Loucy (cell line): Measurements from ENCODE around the gene MLH1.

Experiments
- H2AFZ ChIP-seq: fragments of 200-600 bp; sonication (generic); 2 replicates; pipeline ENCODE4 v1.6.0; 2016; ENCODE audit warnings: antibody characterized with exemption, mild to moderate bottlenecking, low read length, moderate library complexity
- H3F3A ChIP-seq: fragments of 200-600 bp; 2 replicates; pipeline ENCODE4 v1.6.0; 2016; ENCODE audit warnings: antibody characterized with exemption, low read depth, mild to moderate bottlenecking
- H3K27me3 ChIP-seq: fragments of 200-600 bp; sonication (generic); 2 replicates; pipeline ENCODE4 v1.6.1; 2014; ENCODE audit warnings: low read length, mild to moderate bottlenecking; ENCODE audit not compliant: insufficient read depth, poor library complexity, severe bottlenecking
- H3K36me3 ChIP-seq: fragments of 200-600 bp; sonication (generic); 2 replicates; pipeline ENCODE4 v1.6.1; 2016; ENCODE audit warnings: low read length; ENCODE audit not compliant: insufficient read depth
- H3K4me1 ChIP-seq: fragments of 200-600 bp; sonication (generic); 2 replicates; pipeline ENCODE4 v1.5.1; 2014; ENCODE audit warnings: low read length, mild to moderate bottlenecking; ENCODE audit not compliant: insufficient read depth, poor library complexity, severe bottlenecking
- H3K4me2 ChIP-seq: fragments of 200-600 bp; sonication (generic); 2 replicates; pipeline ENCODE4 v1.6.0; 2014; ENCODE audit warnings: antibody characterized with exemption, low read length, low read depth, mild to moderate bottlenecking; ENCODE audit not compliant: poor library complexity, severe bottlenecking
- H3K4me3 ChIP-seq: fragments of 200-600 bp; sonication (generic); 2 replicates; pipeline ENCODE4 v1.5.1; 2014; ENCODE audit warnings: low read length, mild to moderate bottlenecking, mixed read lengths; ENCODE audit not compliant: poor library complexity, severe bottlenecking
- H3K79me2 ChIP-seq: fragments of 200-600 bp; sonication (generic); 2 replicates; pipeline ENCODE4 v1.6.1; 2014; ENCODE audit warnings: low read length; ENCODE audit not compliant: insufficient read depth
- H3K9ac ChIP-seq: fragments of 200-600 bp; sonication (generic); 2 replicates; pipeline ENCODE4 v1.6.0; 2014; ENCODE audit warnings: mild to moderate bottlenecking, low read depth, low read length, moderate library complexity; ENCODE audit not compliant: poor library complexity, severe bottlenecking
- H3K9me2 ChIP-seq: fragments of 200-600 bp; sonication (generic); replicated peaks from 2 replicates; pipeline ENCODE4 v1.6.1; 2016; ENCODE audit warnings: low read depth, low read length, mixed read lengths
- H3K9me3 ChIP-seq: fragments of 200-600 bp; sonication (generic); 2 replicates; pipeline ENCODE4 v1.6.1; 2014; ENCODE audit warnings: mild to moderate bottlenecking, antibody characterized with exemption, low read length, low read depth; ENCODE audit not compliant: insufficient read depth
- H4K20me1 ChIP-seq: fragments of 200-600 bp; sonication (generic); 2 replicates; pipeline ENCODE4 v1.6.0; 2014; ENCODE audit warnings: antibody characterized with exemption, low read length, mild to moderate bottlenecking; ENCODE audit not compliant: insufficient read depth, poor library complexity, severe bottlenecking
- EZH2phosphoT487 ChIP-seq: fragments of 200-600 bp; IDR thresholded peaks from 2 replicates; pipeline ENCODE4 v1.6.1; 2018; ENCODE audit warnings: antibody characterized with exemption, mild to moderate bottlenecking, moderate library complexity, borderline replicate concordance
- TF ChIP-seq, protein P1 (sequence below): fragments of 200-600 bp; sonication (generic); conservative IDR thresholded peaks from 2 replicates; pipeline ENCODE4 v1.5.1; 2014; ENCODE audit warnings: mild to moderate bottlenecking, antibody characterized with exemption, low read length

Gene MLH1

DNA sequence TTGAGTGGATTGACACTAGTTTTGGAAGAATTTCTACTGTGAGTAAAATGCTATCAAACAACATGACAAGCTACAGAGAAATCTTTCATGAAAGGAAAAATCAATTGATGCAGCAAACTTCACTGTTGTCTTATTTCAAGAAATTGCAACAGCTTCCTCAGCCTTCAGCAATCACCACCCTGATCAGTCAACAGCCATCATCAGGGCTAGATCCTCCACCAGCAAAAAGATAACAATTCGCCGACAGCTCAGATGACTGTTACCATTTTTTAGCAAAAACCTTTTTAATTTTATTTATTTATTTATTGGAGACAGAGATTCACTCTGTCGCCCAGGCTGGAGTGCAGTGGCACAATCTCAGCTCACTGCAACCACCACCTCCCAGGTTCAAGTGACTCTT, 44.0 kb downstream of the MLH1 start:
- peaks cover 16% of the 10 kb centered on the region; the same call in 1 of the 2 replicates for H3K9me3 ChIP-seq
- no peak overlapping the region for H3K4me3 ChIP-seq
- no peak overlapping the region for H2AFZ ChIP-seq
- TF ChIP-seq, protein P1, sequence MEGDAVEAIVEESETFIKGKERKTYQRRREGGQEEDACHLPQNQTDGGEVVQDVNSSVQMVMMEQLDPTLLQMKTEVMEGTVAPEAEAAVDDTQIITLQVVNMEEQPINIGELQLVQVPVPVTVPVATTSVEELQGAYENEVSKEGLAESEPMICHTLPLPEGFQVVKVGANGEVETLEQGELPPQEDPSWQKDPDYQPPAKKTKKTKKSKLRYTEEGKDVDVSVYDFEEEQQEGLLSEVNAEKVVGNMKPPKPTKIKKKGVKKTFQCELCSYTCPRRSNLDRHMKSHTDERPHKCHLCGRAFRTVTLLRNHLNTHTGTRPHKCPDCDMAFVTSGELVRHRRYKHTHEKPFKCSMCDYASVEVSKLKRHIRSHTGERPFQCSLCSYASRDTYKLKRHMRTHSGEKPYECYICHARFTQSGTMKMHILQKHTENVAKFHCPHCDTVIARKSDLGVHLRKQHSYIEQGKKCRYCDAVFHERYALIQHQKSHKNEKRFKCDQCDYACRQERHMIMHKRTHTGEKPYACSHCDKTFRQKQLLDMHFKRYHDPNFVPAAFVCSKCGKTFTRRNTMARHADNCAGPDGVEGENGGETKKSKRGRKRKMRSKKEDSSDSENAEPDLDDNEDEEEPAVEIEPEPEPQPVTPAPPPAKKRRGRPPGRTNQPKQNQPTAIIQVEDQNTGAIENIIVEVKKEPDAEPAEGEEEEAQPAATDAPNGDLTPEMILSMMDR, result no peak
- TF ChIP-seq EZH2phosphoT487, result no peak
- H3K79me2 ChIP-seq, result no peaks in the 10 kb centered on the region
- no peaks in the 10 kb centered on the region for H4K20me1 ChIP-seq
- H3K4me2 ChIP-seq, result no peak overlapping the region
- H3K27me3 ChIP-seq, result no peaks in the 10 kb centered on the region
- H3K9me2 ChIP-seq, result no peaks in the 10 kb centered on the region
- no peaks in the 10 kb centered on the region for H3K4me1 ChIP-seq
- H3K9ac ChIP-seq, result no peak overlapping the region
- peaks cover 90% of the 10 kb centered on the region for H3K36me3 ChIP-seq
- no peaks in the 10 kb centered on the region for H3F3A ChIP-seq

DNA sequence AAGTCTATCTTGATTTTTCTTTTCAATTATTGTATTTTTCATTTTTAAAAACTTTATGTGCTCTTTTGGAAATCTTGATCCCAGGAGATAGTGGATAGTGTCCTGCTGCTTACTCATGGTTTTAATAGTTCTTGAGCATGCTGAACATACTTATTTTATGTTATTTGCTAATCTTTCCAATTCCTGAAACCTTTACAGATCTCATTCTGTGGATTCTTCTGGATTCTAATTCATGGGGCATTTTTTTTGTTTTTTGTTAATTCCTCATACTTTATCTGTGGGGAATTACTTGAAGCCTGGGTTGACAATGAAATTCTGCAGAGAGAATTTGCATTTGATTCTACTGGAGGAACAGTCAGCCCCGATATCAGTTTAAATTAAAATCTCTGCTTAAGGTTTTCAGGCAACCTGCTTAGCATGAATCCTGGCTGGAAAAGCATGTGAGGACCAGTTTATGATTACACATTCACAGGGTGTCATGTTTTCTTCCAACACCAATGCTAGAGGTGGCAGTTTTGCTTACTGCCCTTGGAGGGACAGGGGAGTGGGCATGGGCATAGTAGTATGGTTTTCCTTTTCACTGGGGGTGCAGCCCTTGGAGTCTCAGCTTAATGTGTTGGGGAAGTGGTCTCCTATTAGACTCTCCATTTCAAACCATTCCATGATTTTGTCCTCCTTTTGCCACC, 46.0 kb downstream of the MLH1 start:
- H3K9ac ChIP-seq, result no peak overlapping the region
- H3K4me1 ChIP-seq, result no peaks in the 10 kb centered on the region
- peaks cover 16% of the 10 kb centered on the region; the same call in 1 of the 2 replicates for H3K9me3 ChIP-seq
- H3K79me2 ChIP-seq, result no peaks in the 10 kb centered on the region
- no peaks in the 10 kb centered on the region for H3F3A ChIP-seq
- no peaks in the 10 kb centered on the region for H3K9me2 ChIP-seq
- no peak overlapping the region for H3K4me2 ChIP-seq
- no peak overlapping the region for H2AFZ ChIP-seq
- no peak overlapping the region for H3K4me3 ChIP-seq
- no peaks in the 10 kb centered on the region for H3K27me3 ChIP-seq
- H3K36me3 ChIP-seq, result peaks cover 82% of the 10 kb centered on the region
- no peaks in the 10 kb centered on the region for H4K20me1 ChIP-seq
- no peak for TF ChIP-seq EZH2phosphoT487
- TF ChIP-seq, protein P1, result no peak

DNA sequence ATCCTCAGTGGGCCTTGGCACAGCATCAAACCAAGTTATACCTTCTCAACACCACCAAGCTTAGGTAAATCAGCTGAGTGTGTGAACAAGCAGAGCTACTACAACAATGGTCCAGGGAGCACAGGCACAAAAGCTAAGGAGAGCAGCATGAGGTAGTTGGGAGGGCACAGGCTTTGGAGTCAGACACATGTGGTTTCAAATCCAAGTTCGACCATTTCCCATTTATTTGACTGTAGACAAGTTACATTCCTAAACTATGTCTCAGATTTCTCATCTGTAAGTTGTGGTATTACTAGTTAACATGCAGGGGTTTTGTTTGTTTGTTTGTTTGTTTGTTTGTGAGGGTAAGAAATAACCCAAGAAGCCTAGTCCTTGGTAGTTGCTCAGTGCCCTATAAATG, 46.9 kb downstream of the MLH1 start:
- Histone ChIP-seq H3K9me2 (no peaks in the 10 kb centered on the region), H3K9ac (no peak overlapping the region), H4K20me1 (no peaks in the 10 kb centered on the region), H3F3A (no peaks in the 10 kb centered on the region), H3K4me3 (no peak overlapping the region), H2AFZ (no peak overlapping the region), H3K27me3 (no peaks in the 10 kb centered on the region), H3K4me1 (no peaks in the 10 kb centered on the region), H3K79me2 (no peaks in the 10 kb centered on the region), H3K9me3 (peaks cover 10% of the 10 kb centered on the region; the same call in 1 of the 2 replicates), H3K36me3 (peaks cover 78% of the 10 kb centered on the region), H3K4me2 (no peak overlapping the region)
- no peak for TF ChIP-seq EZH2phosphoT487
- TF ChIP-seq, protein P1, result no peak
